ENCODE data around the gene BACE2. TPM values are rescaled to one million over a fixed set of nuclear protein-coding genes. Genes with fewer than 3 reads are reported as not detected.

The BACE2 gene
- total RNA-seq, 2 donors from 2014 or later: 71.9 to 129 TPM

DNA sequence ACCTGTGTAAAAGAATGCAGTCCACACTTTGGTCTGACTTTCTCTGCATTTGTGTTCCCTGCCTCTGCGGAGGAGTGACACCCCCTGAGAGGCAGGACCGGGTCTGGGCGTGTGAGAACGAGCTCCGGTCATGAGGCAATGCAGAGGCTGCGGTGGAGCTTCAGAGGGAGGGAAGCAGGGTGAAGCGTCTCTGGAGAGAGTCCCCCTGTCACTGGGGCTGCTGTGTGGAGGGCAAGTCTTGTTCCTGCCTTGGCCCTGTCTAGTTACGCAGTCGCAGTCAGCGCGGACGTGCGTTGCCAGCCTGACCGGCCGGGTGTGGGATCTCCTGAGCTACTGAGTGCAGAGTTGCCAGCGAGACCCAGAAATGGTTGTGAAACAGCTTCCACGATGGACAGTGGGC lies 48.5 kb downstream of the BACE2 start:
- TF ChIP-seq, protein P1, sequence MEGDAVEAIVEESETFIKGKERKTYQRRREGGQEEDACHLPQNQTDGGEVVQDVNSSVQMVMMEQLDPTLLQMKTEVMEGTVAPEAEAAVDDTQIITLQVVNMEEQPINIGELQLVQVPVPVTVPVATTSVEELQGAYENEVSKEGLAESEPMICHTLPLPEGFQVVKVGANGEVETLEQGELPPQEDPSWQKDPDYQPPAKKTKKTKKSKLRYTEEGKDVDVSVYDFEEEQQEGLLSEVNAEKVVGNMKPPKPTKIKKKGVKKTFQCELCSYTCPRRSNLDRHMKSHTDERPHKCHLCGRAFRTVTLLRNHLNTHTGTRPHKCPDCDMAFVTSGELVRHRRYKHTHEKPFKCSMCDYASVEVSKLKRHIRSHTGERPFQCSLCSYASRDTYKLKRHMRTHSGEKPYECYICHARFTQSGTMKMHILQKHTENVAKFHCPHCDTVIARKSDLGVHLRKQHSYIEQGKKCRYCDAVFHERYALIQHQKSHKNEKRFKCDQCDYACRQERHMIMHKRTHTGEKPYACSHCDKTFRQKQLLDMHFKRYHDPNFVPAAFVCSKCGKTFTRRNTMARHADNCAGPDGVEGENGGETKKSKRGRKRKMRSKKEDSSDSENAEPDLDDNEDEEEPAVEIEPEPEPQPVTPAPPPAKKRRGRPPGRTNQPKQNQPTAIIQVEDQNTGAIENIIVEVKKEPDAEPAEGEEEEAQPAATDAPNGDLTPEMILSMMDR (IDR thresholded peaks at IDR 0.05): no peak
- H3K4me3 ChIP-seq: no peak overlapping the region
- H3K27me3 ChIP-seq (replicated peaks; ENCODE audit: insufficient read depth): no peaks in the 10 kb centered on the region
- no peak for ATAC-seq (ENCODE audit: insufficient number of reproducible peaks, low FRiP score, low read depth)
- no peaks in the 10 kb centered on the region for H3K36me3 ChIP-seq
- peaks cover 11 to 34% of the 10 kb centered on the region in 2 donors for H3K4me1 ChIP-seq (ENCODE audit: control insufficient read depth in 1 of 2, low read depth in 2 of 2)
- no peaks in the 10 kb centered on the region for H3K9me3 ChIP-seq
- H3K27ac ChIP-seq: no peak overlapping the region
- no peak for DNase-seq (ENCODE audit: low spot score)

DNA sequence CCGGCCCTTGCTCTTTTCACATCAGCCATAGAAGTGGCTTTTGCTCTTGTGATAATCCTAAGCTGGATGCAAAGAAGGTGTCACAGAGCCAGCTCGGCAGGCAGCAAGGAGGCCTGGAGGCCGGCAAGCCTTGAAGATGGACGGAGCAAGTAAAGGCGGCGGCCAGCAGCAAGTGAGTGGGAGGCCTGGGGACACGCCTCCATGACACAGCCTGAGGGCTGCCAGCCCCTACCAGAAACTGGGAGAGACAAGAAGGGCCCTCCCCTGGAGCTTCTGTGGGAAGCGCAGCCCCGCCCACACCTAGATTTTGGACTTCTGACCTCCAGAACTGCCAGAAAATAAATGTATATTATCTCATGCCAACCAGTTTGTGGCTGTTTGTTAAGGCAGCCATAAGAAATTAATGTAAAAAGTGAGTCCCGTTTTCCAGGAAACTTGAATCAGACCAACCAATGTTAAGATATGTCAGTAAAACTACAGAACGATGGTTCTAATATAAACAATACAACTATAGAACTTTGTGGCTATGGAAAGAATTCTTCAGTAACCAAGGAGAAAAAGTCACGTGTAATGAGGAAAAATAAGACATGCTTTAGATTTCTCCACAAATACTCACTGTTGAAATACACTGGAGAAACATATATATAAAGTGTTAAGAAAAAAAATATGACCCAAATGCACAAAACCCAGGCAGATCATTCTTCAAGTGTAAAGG lies 49.9 kb downstream of the BACE2 start:
- TF ChIP-seq, protein P1 (IDR thresholded peaks at IDR 0.05): no peak
- H3K27me3 ChIP-seq (replicated peaks; ENCODE audit: insufficient read depth): no peaks in the 10 kb centered on the region
- peak overlapping the region; percentile 1 for H3K4me3 ChIP-seq
- H3K36me3 ChIP-seq: no peaks in the 10 kb centered on the region
- H3K9me3 ChIP-seq: no peaks in the 10 kb centered on the region
- ATAC-seq (ENCODE audit: insufficient number of reproducible peaks, low FRiP score, low read depth) (no peak), DNase-seq (ENCODE audit: low spot score) (no peak)
- H3K4me1 ChIP-seq (ENCODE audit: control insufficient read depth in 1 of 2, low read depth in 2 of 2): peaks cover 6 to 27% of the 10 kb centered on the region in 2 donors
- H3K27ac ChIP-seq: peak overlapping the region; percentile 29 to 70

- no peak overlapping the region for H3K27ac ChIP-seq
- no peak for DNase-seq (ENCODE audit: low spot score)
- H3K36me3 ChIP-seq: no peaks in the 10 kb centered on the region
- no peak for ATAC-seq (ENCODE audit: insufficient number of reproducible peaks, low FRiP score, low read depth)
- H3K4me3 ChIP-seq: no peak overlapping the region
- peaks cover 4 to 23% of the 10 kb centered on the region in 2 donors for H3K4me1 ChIP-seq (ENCODE audit: control insufficient read depth in 1 of 2, low read depth in 2 of 2)
- no peaks in the 10 kb centered on the region for H3K9me3 ChIP-seq
- no peaks in the 10 kb centered on the region for H3K27me3 ChIP-seq (replicated peaks; ENCODE audit: insufficient read depth)
- TF ChIP-seq, protein P1 (IDR thresholded peaks at IDR 0.05): no peak
These were observed 51.7 kb downstream of the BACE2 start for GRCh38 chr21:41219498-41220207.

DNA sequence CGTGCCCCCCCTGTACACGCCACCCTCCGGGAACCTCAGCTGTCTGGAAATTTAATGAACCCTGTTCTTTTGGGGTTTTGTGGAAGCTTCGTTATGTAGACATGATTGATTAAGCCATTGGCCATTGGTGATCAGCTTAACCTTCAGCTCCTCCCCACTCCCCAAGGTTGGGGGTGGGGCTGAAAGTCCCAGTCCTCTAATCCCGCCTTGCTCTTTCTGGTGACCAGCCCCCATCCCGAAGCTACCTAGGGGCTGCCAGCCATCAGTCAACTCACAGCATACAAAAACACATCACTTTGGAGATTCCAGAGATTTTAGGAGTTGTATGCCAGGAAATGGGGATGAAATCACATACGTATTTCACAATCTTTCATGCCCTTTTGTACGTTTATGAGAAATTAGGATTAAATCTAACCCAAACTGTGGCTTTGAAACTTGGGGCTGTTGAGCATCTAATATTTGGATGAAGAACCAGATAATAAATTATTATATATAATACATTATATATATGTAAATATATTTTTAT lies 52.3 kb downstream of the BACE2 start:
- DNase-seq (ENCODE audit: low spot score) (no peak), ATAC-seq (ENCODE audit: insufficient number of reproducible peaks, low FRiP score, low read depth) (no peak)
- H3K27ac ChIP-seq: no peak overlapping the region

More for the DNA sequence above, 52.3 kb downstream of the BACE2 start:
- Histone ChIP-seq H3K27me3 (replicated peaks; ENCODE audit: insufficient read depth) (no peaks in the 10 kb centered on the region), H3K4me1 (ENCODE audit: control insufficient read depth in 1 of 2, low read depth in 2 of 2) (peaks cover 4 to 24% of the 10 kb centered on the region in 2 donors), H3K4me3 (no peak overlapping the region), H3K36me3 (no peaks in the 10 kb centered on the region), H3K9me3 (no peaks in the 10 kb centered on the region)
- TF ChIP-seq, protein P1 (IDR thresholded peaks at IDR 0.05): no peak
